Body of pancreas (tissue), 4 donors: ENCODE data around the gene MRPL17. TPM values are rescaled to one million over a fixed set of nuclear protein-coding genes. Genes with fewer than 3 reads are reported as not detected.

Experiments
- ATAC-seq: fragments of 150-250 bp; one replicate; pipeline ENCODE4 v1.9.1; 2016
- DNase-seq, 4 donors: peaks; one replicate each; pipeline ENCODE4 v3.0.0-alpha.2; 2019
- H3K27ac ChIP-seq, 4 donors: fragments of 200-600 bp; sonication (generic); 1 replicate in 3 of 4; 2 replicates in 1 of 4; pipeline versions ENCODE4 v1.5.1 to v1.6.1; 2016 to 2019; ENCODE audit warnings: mild to moderate bottlenecking in 1 of 4, mixed read lengths in 1 of 4, moderate library complexity in 1 of 4
- H3K27me3 ChIP-seq, 2 donors: fragments of 200-600 bp; sonication (generic); one replicate each; pipeline ENCODE4 v1.6.0; 2016; ENCODE audit warnings: mild to moderate bottlenecking in 1 of 2
- H3K36me3 ChIP-seq, 2 donors: fragments of 200-600 bp; sonication (generic); replicated peaks in 1 of 2; 2 replicates each; pipeline ENCODE4 v1.5.1; 2016; ENCODE audit warnings: low read depth in 2 of 2; ENCODE audit not compliant: insufficient read depth in 1 of 2
- H3K4me1 ChIP-seq: fragments of 200-600 bp; sonication (generic); one replicate; pipeline ENCODE4 v1.6.0; 2016
- H3K4me3 ChIP-seq, 2 donors: fragments of 200-600 bp; sonication (generic); 1 replicate in 1 of 2; 2 replicates in 1 of 2; pipeline ENCODE4 v1.5.1; 2016 to 2019
- H3K9me3 ChIP-seq, 3 donors: fragments of 200-600 bp; sonication (generic); 1 replicate in 2 of 3; 2 replicates in 1 of 3; pipeline ENCODE4 v1.5.1; 2016
- POLR2A ChIP-seq, 3 donors: fragments of 450-650 bp; IDR thresholded peaks; one replicate each; pipeline ENCODE4 v1.6.1; 2016; ENCODE audit warnings: antibody characterized with exemption in 3 of 3, mild to moderate bottlenecking in 2 of 3
- WGBS, 2 donors: methylation state at CpG; one replicate each; pipeline ENCODE4 v1.1.5; 2017; 5-methylcytosine and 5-hydroxymethylcytosine counted together
- intact Hi-C: fragments of 100-400 bp; cut with DNase I; formaldehyde crosslinking; loops from one replicate; pipeline ENCODE4 v1.15.1; 2023
- total RNA-seq, 2 donors: library from RNA; depleted of rRNA; stranded (reverse); fragments of >200 nt; gene quantifications; one replicate each; pipeline ENCODE4 v1.1.0, GENCODE V29; 2016
- TF ChIP-seq, protein P1 (sequence below), 7 experiments: fragments of 450-650 bp in 4 of 7; fragments of 200-600 bp in 3 of 7; sonication (generic) in 3 of 7; IDR thresholded peaks; one replicate each; pipeline ENCODE4 v1.5.1; 2016 to 2019; ENCODE audit warnings: antibody characterized with exemption in 7 of 7

MRPL17 gene
- total RNA-seq, 2 donors from 2014 or later: 19.4 to 263 TPM

DNA sequence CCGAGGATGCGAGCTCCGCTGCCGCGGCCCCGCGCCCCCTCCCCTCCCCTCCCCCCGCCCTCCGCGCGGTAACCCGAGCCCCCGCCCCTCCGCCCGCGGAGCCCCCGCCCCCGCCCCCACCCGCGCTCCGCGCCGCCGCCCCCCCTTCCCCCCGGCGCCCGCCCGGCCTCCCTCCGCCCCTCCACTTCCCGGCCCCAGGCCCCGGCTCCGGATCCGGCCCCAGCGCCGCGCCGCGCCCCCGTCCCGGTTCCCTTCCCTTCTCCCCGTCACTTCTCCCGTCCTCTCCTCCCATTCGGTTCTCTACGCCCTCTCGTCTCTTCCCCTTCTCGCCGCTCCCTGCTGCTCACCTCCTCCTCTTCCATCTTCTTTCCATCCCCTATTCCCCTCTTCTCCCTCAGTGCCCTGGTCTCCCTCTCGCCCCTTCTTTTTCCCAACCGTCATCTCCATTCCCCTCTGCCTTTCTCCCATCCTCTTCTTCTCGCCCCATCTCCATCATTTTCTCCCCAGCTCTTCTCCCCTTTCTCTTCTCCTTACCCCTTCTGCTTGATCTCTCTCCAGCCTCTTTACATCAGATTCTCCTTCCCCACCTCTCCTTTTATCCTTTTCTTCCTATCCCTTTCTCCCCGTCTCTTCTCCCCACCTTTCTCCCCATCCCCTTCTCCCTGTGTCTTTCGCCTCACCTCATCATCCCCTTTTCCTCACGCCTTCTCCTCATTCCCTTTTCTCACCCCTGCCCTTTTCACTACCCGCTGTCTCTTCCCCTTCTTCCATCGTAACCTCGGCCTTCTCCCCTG, 27.2 kb downstream of the MRPL17 start, which contains the start of gene DCHS1:
TSS of gene DCHS1 (minus strand) at position 20 of the 794 bp plus-strand sequence. CDS start 14,196 bp downstream, outside the sequence.
- no peak for DNase-seq
- TF ChIP-seq, protein P1, sequence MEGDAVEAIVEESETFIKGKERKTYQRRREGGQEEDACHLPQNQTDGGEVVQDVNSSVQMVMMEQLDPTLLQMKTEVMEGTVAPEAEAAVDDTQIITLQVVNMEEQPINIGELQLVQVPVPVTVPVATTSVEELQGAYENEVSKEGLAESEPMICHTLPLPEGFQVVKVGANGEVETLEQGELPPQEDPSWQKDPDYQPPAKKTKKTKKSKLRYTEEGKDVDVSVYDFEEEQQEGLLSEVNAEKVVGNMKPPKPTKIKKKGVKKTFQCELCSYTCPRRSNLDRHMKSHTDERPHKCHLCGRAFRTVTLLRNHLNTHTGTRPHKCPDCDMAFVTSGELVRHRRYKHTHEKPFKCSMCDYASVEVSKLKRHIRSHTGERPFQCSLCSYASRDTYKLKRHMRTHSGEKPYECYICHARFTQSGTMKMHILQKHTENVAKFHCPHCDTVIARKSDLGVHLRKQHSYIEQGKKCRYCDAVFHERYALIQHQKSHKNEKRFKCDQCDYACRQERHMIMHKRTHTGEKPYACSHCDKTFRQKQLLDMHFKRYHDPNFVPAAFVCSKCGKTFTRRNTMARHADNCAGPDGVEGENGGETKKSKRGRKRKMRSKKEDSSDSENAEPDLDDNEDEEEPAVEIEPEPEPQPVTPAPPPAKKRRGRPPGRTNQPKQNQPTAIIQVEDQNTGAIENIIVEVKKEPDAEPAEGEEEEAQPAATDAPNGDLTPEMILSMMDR (IDR thresholded peaks at IDR 0.05): no peak
- no peak for TF ChIP-seq POLR2A (IDR thresholded peaks at IDR 0.05)
- peak within 1 kb of the TSS in 3 of 4 donors; percentile 13 to 36 (median 30) for H3K27ac ChIP-seq
- H3K9me3 ChIP-seq: no peaks in the 10 kb centered on the region
- ATAC-seq: no peak
- H3K4me3 ChIP-seq: no peak within 1 kb of the TSS
- 31 to 34% methylated on average over 27 to 30 of the region's 56 CpGs for WGBS, 2 donors
- no peaks in the 10 kb centered on the region for H3K27me3 ChIP-seq
- intact Hi-C loops: no loop called here
- H3K4me1 ChIP-seq: peaks cover 12% of the 10 kb centered on the region
- H3K36me3 ChIP-seq: no peaks in the 10 kb centered on the region

DNA sequence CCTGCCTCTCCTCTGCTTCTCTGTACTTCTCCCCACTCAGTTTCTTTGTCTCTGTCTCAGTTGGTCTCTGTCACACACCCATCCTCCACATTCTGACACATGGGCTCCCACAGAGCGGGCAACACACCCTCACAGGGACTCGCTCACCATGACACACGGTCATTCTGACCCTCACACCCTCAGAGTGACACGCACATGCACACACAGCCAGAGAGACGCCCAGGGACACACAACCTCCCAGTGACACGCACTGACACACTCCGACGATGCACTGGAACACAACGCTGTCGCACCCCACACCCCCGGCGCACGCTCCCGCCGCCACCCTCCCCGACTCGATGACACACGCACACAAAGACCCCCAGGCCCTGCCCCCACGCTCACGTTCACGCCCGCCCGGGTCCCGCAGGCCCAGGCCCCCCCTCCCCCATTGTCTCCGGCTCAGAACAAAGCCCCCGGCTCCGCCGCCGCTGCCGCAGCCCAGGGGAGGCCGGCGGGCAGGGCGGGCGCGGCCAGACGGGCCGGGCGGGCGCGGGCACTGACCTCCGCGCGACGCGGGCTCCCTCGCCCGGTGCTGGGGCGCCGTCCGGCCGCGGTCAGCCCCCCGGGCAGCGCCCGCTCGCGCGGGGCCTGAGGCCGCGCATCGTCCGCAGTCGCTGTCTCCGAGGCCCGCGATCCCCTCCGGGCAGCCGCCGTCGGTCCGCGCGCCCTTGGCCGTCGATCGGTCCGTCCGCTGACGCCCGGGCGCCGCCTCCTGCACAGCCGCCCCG, 27.9 kb downstream of the MRPL17 start:
- H3K36me3 ChIP-seq: no peaks in the 10 kb centered on the region
- ATAC-seq (peak; percentile 56), DNase-seq (peak in 1 of 4 donors; percentile 20)
- no peaks in the 10 kb centered on the region for H3K27me3 ChIP-seq
- no peak overlapping the region for H3K4me3 ChIP-seq
- intact Hi-C loops: no loop called here
- peak overlapping the region in 3 of 4 donors; percentile 13 to 36 (median 30) for H3K27ac ChIP-seq
- H3K4me1 ChIP-seq: peaks cover 12% of the 10 kb centered on the region
- WGBS, 2 donors: 8 to 17% methylated on average over 24 to 78 of the region's 84 CpGs
- H3K9me3 ChIP-seq: no peaks in the 10 kb centered on the region
- TF ChIP-seq POLR2A (IDR thresholded peaks at IDR 0.05): peak in 1 of 3 donors; percentile 17
- TF ChIP-seq, protein P1 (IDR thresholded peaks at IDR 0.05): no peak

- DNase-seq (peak; percentile 51 to 67 (median 62)), ATAC-seq (peak; percentile 83)
- TF ChIP-seq, protein P1 (IDR thresholded peaks at IDR 0.05): no peak
- no peak for TF ChIP-seq POLR2A (IDR thresholded peaks at IDR 0.05)
- Histone ChIP-seq H3K36me3 (no peaks in the 10 kb centered on the region), H3K27ac (peak overlapping the region in 3 of 4 donors; percentile 13 to 36 (median 30)), H3K9me3 (no peaks in the 10 kb centered on the region), H3K4me3 (no peak overlapping the region), H3K27me3 (no peaks in the 10 kb centered on the region), H3K4me1 (peaks cover 12% of the 10 kb centered on the region)
- 44 to 52% methylated on average over 7 to 9 of the region's 9 CpGs for WGBS, 2 donors
- intact Hi-C loops: no loop called here
These were observed 28.7 kb downstream of the MRPL17 start for GRCh38 chr11:6654281-6655019.

DNA sequence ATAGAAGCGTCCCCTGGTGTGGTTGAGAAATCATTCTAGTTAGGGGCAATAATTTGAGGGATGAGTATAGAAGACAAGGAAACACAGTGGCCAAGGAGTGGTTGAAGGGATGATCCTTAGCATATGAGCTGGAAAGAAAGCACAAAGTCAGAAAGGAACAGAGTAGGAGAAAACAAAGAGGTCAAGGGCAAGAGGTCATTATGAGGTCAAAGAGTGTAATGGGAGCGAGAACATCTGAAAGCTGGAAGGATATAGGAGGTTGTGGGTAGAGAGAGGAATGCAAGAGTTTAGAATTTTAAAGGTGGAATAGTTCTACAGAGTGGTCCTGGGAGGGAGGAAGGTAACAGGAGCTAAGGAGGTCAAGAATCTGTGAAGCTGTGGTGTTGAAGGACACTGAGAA, 29.5 kb downstream of the MRPL17 start:
- Histone ChIP-seq H3K9me3 (no peaks in the 10 kb centered on the region), H3K4me1 (peaks cover 12% of the 10 kb centered on the region), H3K36me3 (no peaks in the 10 kb centered on the region), H3K27me3 (no peaks in the 10 kb centered on the region), H3K27ac (no peak overlapping the region), H3K4me3 (no peak overlapping the region)
- TF ChIP-seq POLR2A (IDR thresholded peaks at IDR 0.05): no peak
- TF ChIP-seq, protein P1 (IDR thresholded peaks at IDR 0.05): no peak
- intact Hi-C loops: no loop called here
- ATAC-seq (no peak), DNase-seq (no peak)
- 93% methylated on average over 2 of the region's 2 CpGs for WGBS, 2 donors
